Measurements from ENCODE around the gene ZBTB8A. TPM values are rescaled to one million over a fixed set of nuclear protein-coding genes. Genes with fewer than 3 reads are reported as not detected.
"Not testable (repeated sequence)": the region's sequence is repeated elsewhere in the genome, so short reads cannot be mapped to it uniquely, and the experiment has no call there.

ZBTB8A gene
- total RNA-seq, 1 donor from 2014 or later: 12.0 TPM

DNA sequence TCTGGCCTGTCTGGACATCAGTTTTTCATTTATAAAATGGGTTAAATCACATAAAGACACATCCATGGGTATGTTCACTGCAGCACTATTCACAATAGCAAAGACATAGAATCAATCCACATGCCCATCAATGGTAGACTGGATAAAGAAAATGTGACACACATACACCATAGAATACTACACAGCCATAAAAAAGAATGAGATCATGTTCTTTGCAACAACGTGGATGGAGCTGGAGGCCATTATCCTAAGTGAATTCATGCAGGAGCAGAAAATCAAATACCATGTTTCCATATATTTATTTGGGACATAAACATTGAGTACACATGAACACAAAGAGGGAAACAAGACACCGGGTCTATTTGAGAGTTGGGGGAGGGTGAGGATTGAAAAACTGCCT, 83.0 kb downstream of the ZBTB8A start:
- Mint-ChIP-seq H3K4me1 (ENCODE audit: low read depth, unreplicated experiment) (no peaks in the 10 kb centered on the region), H3K9me3 (ENCODE audit: unreplicated experiment) (no peaks in the 10 kb centered on the region), H3K27ac (ENCODE audit: unreplicated experiment) (no peak overlapping the region)

DNA sequence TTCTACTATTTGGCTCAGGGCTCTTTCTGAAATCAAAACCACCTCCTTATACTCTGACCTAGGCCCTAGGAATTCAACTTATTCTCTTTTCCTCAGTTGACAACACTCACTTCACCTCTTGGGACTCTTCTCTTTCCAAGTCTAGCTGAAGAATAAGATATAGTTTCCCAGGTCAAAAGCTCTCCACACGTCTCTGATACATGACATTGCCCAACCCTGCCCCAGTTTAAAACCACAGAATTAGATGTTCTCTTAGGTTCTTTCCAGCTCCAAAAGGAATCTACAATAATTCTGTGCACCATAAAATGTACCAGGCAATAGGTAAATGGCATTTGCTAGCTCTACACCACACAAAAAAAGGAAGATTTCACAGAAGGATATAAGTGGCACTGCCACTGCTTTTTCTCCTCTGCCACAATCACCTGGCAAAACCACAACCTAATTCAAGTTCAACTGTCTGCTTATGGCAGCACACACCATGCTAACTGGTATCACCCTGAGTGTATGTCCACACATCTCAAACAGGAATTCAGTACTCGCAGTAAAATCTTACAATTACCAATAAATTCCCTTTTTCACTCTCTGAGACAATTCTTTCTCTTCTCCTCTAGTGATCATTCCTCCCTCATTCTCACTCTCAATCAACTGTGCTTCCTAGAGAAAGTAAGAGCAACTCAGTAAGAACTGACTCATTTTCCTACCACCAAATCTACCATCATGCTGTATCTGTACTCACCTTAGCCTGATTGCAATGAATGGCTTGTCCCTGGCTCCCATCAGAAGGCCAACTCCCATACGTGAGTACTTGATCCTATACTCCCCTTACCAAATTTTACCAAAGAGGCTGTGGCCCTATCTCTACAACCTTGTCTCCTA, 83.8 kb downstream of the ZBTB8A start:
- DNase-seq: no peak
- Mint-ChIP-seq H3K27ac (ENCODE audit: unreplicated experiment) (no peak overlapping the region), H3K36me3 (ENCODE audit: unreplicated experiment) (no peaks in the 10 kb centered on the region), H3K27me3 (ENCODE audit: unreplicated experiment) (peaks cover 3% of the 10 kb centered on the region), H3K4me3 (ENCODE audit: unreplicated experiment) (no peak overlapping the region), H3K9me3 (ENCODE audit: unreplicated experiment) (no peaks in the 10 kb centered on the region), H3K4me1 (ENCODE audit: low read depth, unreplicated experiment) (no peaks in the 10 kb centered on the region)
- TF ChIP-seq, protein P1, sequence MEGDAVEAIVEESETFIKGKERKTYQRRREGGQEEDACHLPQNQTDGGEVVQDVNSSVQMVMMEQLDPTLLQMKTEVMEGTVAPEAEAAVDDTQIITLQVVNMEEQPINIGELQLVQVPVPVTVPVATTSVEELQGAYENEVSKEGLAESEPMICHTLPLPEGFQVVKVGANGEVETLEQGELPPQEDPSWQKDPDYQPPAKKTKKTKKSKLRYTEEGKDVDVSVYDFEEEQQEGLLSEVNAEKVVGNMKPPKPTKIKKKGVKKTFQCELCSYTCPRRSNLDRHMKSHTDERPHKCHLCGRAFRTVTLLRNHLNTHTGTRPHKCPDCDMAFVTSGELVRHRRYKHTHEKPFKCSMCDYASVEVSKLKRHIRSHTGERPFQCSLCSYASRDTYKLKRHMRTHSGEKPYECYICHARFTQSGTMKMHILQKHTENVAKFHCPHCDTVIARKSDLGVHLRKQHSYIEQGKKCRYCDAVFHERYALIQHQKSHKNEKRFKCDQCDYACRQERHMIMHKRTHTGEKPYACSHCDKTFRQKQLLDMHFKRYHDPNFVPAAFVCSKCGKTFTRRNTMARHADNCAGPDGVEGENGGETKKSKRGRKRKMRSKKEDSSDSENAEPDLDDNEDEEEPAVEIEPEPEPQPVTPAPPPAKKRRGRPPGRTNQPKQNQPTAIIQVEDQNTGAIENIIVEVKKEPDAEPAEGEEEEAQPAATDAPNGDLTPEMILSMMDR (IDR thresholded peaks at IDR 0.05; ENCODE audit: partially characterized antibody, unreplicated experiment): no peak

More for the DNA sequence above, 83.0 kb downstream of the ZBTB8A start:
- Mint-ChIP-seq H3K27me3 (ENCODE audit: unreplicated experiment) (peaks cover 3% of the 10 kb centered on the region), H3K4me3 (ENCODE audit: unreplicated experiment) (no peak overlapping the region), H3K36me3 (ENCODE audit: unreplicated experiment) (no peaks in the 10 kb centered on the region)
- TF ChIP-seq, protein P1 (IDR thresholded peaks at IDR 0.05; ENCODE audit: partially characterized antibody, unreplicated experiment): no peak
- no peak for DNase-seq

DNA sequence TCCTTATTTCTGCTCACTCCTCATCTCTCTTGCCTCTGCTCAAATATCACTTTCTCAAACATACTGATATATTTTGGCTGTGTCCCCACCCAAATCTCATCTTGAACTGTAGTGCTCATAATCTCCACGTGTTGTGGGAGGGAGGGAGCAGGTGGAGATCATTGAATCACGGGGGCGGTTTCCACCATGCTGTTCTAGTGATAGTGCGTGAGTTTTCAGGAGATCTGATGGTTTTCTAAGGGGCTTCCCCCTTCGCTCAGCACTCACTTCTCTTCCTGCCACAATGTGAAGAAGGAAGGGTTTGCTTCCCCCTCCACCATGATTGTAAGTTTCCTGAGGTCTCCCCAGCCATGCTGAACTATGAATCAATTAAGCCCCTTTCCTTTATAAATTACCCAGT, 84.5 kb downstream of the ZBTB8A start:
- no peaks in the 10 kb centered on the region for H3K36me3 Mint-ChIP-seq (ENCODE audit: unreplicated experiment)
- TF ChIP-seq, protein P1 (IDR thresholded peaks at IDR 0.05; ENCODE audit: partially characterized antibody, unreplicated experiment): no peak
- H3K4me1 Mint-ChIP-seq (ENCODE audit: low read depth, unreplicated experiment): no peaks in the 10 kb centered on the region
- H3K9me3 Mint-ChIP-seq (ENCODE audit: unreplicated experiment): no peaks in the 10 kb centered on the region
- no peak overlapping the region for H3K27ac Mint-ChIP-seq (ENCODE audit: unreplicated experiment)
- peaks cover 3% of the 10 kb centered on the region for H3K27me3 Mint-ChIP-seq (ENCODE audit: unreplicated experiment)
- DNase-seq: no peak
- no peak overlapping the region for H3K4me3 Mint-ChIP-seq (ENCODE audit: unreplicated experiment)

DNA sequence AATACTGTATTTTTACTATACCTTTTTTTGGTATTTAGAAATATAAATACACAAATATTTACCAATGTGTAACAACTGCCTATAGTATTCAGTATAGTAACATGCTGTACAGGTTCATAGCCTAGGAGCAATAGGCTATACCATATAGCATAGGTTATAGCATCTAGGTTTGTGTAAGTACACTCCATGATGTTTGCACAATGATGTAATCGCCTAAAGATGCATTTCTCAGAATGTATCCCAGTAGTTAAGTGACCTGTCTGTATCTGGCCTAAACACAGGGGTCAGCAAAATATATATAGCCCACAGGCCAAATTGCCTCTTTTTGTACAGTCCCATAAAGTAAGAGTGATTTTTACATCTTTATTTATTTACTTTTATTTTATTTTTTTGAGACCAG, 86.9 kb downstream of the ZBTB8A start:
- no peak for DNase-seq
- H3K4me1 Mint-ChIP-seq (ENCODE audit: low read depth, unreplicated experiment): no peaks in the 10 kb centered on the region
- no peak overlapping the region for H3K4me3 Mint-ChIP-seq (ENCODE audit: unreplicated experiment)
- H3K36me3 Mint-ChIP-seq (ENCODE audit: unreplicated experiment): no peaks in the 10 kb centered on the region
- H3K9me3 Mint-ChIP-seq (ENCODE audit: unreplicated experiment): no peaks in the 10 kb centered on the region
- no peak overlapping the region for H3K27ac Mint-ChIP-seq (ENCODE audit: unreplicated experiment)
- TF ChIP-seq, protein P1 (IDR thresholded peaks at IDR 0.05; ENCODE audit: partially characterized antibody, unreplicated experiment): no peak
- peaks cover 3% of the 10 kb centered on the region for H3K27me3 Mint-ChIP-seq (ENCODE audit: unreplicated experiment)

DNA sequence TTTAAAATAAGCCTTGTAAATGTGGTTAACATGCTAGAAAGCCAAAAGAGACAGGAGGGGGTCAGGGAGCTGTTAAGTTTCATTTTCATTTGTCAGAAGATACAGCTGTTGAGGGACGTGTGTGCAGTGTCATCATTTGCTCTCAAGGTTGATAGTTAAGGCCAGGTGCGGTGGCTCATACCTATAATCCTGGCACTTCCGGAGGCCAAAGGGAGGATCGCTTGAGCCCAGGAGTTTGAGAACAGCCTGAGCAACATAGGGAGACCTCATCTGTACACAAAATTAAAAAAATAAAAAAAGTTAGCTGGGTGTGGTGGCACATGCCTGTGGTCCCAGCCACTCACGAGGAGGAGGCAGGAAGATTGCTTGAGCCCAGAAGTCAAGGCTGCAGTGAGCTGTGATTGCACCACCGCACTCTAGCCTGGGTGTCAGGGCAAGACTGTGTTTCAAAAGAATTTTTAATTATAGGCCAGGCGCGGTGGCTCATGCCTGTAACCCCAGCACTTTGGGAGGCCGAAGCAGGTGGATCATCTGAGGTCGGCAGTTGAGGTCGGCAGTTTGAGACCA, 88.5 kb downstream of the ZBTB8A start:
- Mint-ChIP-seq H3K4me1 (ENCODE audit: low read depth, unreplicated experiment) (no peaks in the 10 kb centered on the region), H3K4me3 (ENCODE audit: unreplicated experiment) (no peak overlapping the region), H3K36me3 (ENCODE audit: unreplicated experiment) (no peaks in the 10 kb centered on the region), H3K27me3 (ENCODE audit: unreplicated experiment) (peaks cover 3% of the 10 kb centered on the region), H3K27ac (ENCODE audit: unreplicated experiment) (no peak overlapping the region), H3K9me3 (ENCODE audit: unreplicated experiment) (no peaks in the 10 kb centered on the region)
- TF ChIP-seq, protein P1 (IDR thresholded peaks at IDR 0.05; ENCODE audit: partially characterized antibody, unreplicated experiment): no peak
- no peak for DNase-seq

DNA sequence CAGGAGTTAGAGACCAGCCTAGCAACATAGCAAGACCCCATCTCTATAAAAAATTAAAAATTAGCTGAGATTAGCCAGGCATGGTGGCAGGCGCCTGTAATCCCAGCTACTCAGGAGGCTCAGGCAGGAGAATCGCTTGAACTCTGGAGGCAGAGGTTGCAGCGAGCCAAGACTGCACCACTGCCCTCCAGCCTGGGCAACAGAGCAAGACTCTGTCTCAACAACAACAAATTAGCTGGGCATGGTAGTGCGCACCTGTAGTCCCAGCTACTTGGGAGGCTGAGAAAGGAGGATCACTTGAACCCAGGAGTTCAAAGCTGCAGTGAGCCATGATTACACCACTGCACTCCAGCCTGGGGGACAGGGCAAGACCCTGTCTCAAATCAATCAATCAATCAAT, 90.9 kb downstream of the ZBTB8A start:
- H3K27ac Mint-ChIP-seq (ENCODE audit: unreplicated experiment); H3K4me1 Mint-ChIP-seq (ENCODE audit: low read depth, unreplicated experiment); H3K9me3 Mint-ChIP-seq (ENCODE audit: unreplicated experiment); H3K36me3 Mint-ChIP-seq (ENCODE audit: unreplicated experiment); H3K27me3 Mint-ChIP-seq (ENCODE audit: unreplicated experiment); DNase-seq; H3K4me3 Mint-ChIP-seq (ENCODE audit: unreplicated experiment): not testable (repeated sequence)
